Esophagus muscularis mucosa (tissue), 4 donors: ENCODE data around the gene LHX3. TPM values are rescaled to one million over a fixed set of nuclear protein-coding genes. Genes with fewer than 3 reads are reported as not detected.

Experiments
- DNase-seq: peaks from one replicate; pipeline ENCODE4 v3.0.0-alpha.2; 2017; ENCODE audit errors: extremely low spot score
- H3K27ac ChIP-seq, 4 donors: fragments of 200-600 bp; sonication (generic); replicated peaks in 1 of 4; 1 replicate in 3 of 4; 2 replicates in 1 of 4; pipeline ENCODE4 v1.5.1; 2016 to 2019; ENCODE audit warnings: mild to moderate bottlenecking in 1 of 4
- H3K27me3 ChIP-seq, 4 donors: fragments of 200-600 bp; sonication (generic); one replicate each; pipeline versions ENCODE4 v1.5.1 to v1.6.0; 2016 to 2019
- H3K36me3 ChIP-seq, 4 donors: fragments of 200-600 bp; sonication (generic); one replicate each; pipeline ENCODE4 v1.5.1; 2016 to 2019
- H3K4me1 ChIP-seq, 4 donors: fragments of 200-600 bp; sonication (generic); one replicate each; pipeline ENCODE4 v1.5.1; 2016 to 2019
- H3K4me3 ChIP-seq, 4 donors: fragments of 200-600 bp; sonication (generic); 1 replicate in 2 of 4; 2 replicates in 2 of 4; pipeline ENCODE4 v1.5.1; 2016 to 2019; ENCODE audit warnings: mild to moderate bottlenecking in 4 of 4, moderate library complexity in 1 of 4
- H3K9me3 ChIP-seq, 4 donors: fragments of 200-600 bp; sonication (generic); 1 replicate in 3 of 4; 2 replicates in 1 of 4; pipeline ENCODE4 v1.5.1; 2016 to 2019
- EP300 ChIP-seq: sonication (generic); formaldehyde crosslinking; IDR thresholded peaks from one replicate; pipeline ENCODE4 v1.6.1; 2017; ENCODE audit warnings: antibody characterized with exemption
- POLR2A ChIP-seq: fragments of 450-650 bp; IDR thresholded peaks from one replicate; pipeline ENCODE4 v1.6.1; 2017; ENCODE audit warnings: antibody characterized with exemption, moderate library complexity, mild to moderate bottlenecking, low read depth
- POLR2AphosphoS5 ChIP-seq, 2 donors: sonication (generic); formaldehyde crosslinking; IDR thresholded peaks; one replicate each; pipeline ENCODE4 v1.6.1; 2017; ENCODE audit warnings: antibody characterized with exemption in 2 of 2
- WGBS: methylation state at CpG from one replicate; pipeline ENCODE4 v1.1.5; 2018; 5-methylcytosine and 5-hydroxymethylcytosine counted together
- intact Hi-C: fragments of 100-400 bp; cut with DNase I; formaldehyde crosslinking; loops from one replicate; pipeline ENCODE4 v1.15.1; 2023
- total RNA-seq, 4 donors: library from RNA; depleted of rRNA; stranded (reverse); fragments of >200 nt; gene quantifications; one replicate each; pipeline versions ENCODE4 v1.1.0 to v1.2.1, GENCODE V29; 2016
- TF ChIP-seq, protein P1 (sequence below), 3 experiments: fragments of 200-600 bp in 2 of 3; fragments of 450-650 bp in 1 of 3; sonication (generic) in 2 of 3; IDR thresholded peaks; one replicate each; pipeline ENCODE4 v1.5.1; 2017 to 2019; ENCODE audit warnings: antibody characterized with exemption in 3 of 3, mild to moderate bottlenecking in 2 of 3, moderate library complexity in 1 of 3

Gene LHX3
- total RNA-seq, 4 donors from 2014 or later, result not detected

DNA sequence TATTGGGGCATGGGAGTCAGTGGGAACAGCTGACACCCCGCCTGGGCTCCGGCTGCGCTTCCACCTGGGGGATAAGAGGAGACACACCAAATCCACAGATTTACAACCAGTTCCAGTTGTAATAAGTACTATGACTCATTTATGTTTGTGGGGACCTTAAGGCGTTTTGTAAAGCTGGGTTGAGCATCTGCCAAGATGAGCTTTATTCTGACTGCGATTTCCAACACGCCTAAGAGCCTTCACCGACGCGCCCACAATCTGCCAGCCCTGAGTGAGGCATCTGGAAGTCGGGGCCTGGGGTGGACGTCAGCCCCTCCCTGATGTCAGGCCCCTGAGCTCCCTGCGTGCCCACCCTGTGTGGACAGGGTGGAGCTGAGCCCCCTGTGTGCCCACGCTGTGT is 14.3 kb upstream of the LHX3 start:
- no peak overlapping the region for H3K4me3 ChIP-seq
- TF ChIP-seq POLR2A, result no peak
- TF ChIP-seq, protein P1, sequence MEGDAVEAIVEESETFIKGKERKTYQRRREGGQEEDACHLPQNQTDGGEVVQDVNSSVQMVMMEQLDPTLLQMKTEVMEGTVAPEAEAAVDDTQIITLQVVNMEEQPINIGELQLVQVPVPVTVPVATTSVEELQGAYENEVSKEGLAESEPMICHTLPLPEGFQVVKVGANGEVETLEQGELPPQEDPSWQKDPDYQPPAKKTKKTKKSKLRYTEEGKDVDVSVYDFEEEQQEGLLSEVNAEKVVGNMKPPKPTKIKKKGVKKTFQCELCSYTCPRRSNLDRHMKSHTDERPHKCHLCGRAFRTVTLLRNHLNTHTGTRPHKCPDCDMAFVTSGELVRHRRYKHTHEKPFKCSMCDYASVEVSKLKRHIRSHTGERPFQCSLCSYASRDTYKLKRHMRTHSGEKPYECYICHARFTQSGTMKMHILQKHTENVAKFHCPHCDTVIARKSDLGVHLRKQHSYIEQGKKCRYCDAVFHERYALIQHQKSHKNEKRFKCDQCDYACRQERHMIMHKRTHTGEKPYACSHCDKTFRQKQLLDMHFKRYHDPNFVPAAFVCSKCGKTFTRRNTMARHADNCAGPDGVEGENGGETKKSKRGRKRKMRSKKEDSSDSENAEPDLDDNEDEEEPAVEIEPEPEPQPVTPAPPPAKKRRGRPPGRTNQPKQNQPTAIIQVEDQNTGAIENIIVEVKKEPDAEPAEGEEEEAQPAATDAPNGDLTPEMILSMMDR (IDR thresholded peaks at IDR 0.05), result no peak
- TF ChIP-seq EP300, result no peak
- TF ChIP-seq POLR2AphosphoS5 (IDR thresholded peaks at IDR 0.05), result no peak
- H3K27ac ChIP-seq, result no peak overlapping the region
- no peaks in the 10 kb centered on the region for H3K27me3 ChIP-seq
- H3K4me1 ChIP-seq, result no peaks in the 10 kb centered on the region
- 97% methylated on average over 10 of the region's 13 CpGs for WGBS
- DNase-seq, result no peak
- H3K9me3 ChIP-seq, result no peaks in the 10 kb centered on the region
- intact Hi-C loops, result no loop called here
- peaks cover 39 to 99% (median 86%) of the 10 kb centered on the region in 4 donors for H3K36me3 ChIP-seq

- Histone ChIP-seq H3K27me3 (no peaks in the 10 kb centered on the region), H3K4me1 (no peaks in the 10 kb centered on the region), H3K9me3 (peaks cover 0 to 4% (median 0%) of the 10 kb centered on the region in 4 donors), H3K27ac (no peak overlapping the region), H3K36me3 (peaks cover 39 to 99% (median 86%) of the 10 kb centered on the region in 4 donors), H3K4me3 (no peak overlapping the region)
- DNase-seq, result no peak
- WGBS, result 94% methylated on average over 9 of the region's 15 CpGs
- no peak for TF ChIP-seq POLR2AphosphoS5 (IDR thresholded peaks at IDR 0.05)
- no peak for TF ChIP-seq POLR2A
- TF ChIP-seq EP300, result no peak
- TF ChIP-seq, protein P1 (IDR thresholded peaks at IDR 0.05), result no peak
- intact Hi-C loops, result no loop called here
Measured at GRCh38 chr9:136218673-136219072, 13.7 kb upstream of the LHX3 start.

GRCh38 chr9:136218271-136218670 is 13.3 kb upstream of the LHX3 start:
- WGBS, result 86% methylated on average over 13 of the region's 16 CpGs
- no peak overlapping the region for H3K27ac ChIP-seq
- TF ChIP-seq, protein P1 (IDR thresholded peaks at IDR 0.05), result no peak
- TF ChIP-seq POLR2A, result no peak
- TF ChIP-seq EP300, result no peak
- TF ChIP-seq POLR2AphosphoS5 (IDR thresholded peaks at IDR 0.05), result no peak
- DNase-seq, result no peak
- peaks cover 0 to 5% (median 0%) of the 10 kb centered on the region in 4 donors for H3K9me3 ChIP-seq
- no peaks in the 10 kb centered on the region for H3K27me3 ChIP-seq
- H3K4me3 ChIP-seq, result no peak overlapping the region
- no peaks in the 10 kb centered on the region for H3K4me1 ChIP-seq
- peaks cover 42 to 99% (median 85%) of the 10 kb centered on the region in 4 donors for H3K36me3 ChIP-seq
- intact Hi-C loops, result no loop called here

GRCh38 chr9:136216541-136217244 is 11.8 kb upstream of the LHX3 start:
- Histone ChIP-seq H3K27ac (no peak overlapping the region), H3K9me3 (peaks cover 0 to 5% (median 0%) of the 10 kb centered on the region in 4 donors), H3K4me3 (no peak overlapping the region), H3K36me3 (peaks cover 38 to 99% (median 85%) of the 10 kb centered on the region in 4 donors), H3K27me3 (no peaks in the 10 kb centered on the region), H3K4me1 (no peaks in the 10 kb centered on the region)
- no peak for DNase-seq
- WGBS, result 88% methylated on average over 22 of the region's 37 CpGs
- intact Hi-C loops, result no loop called here
- TF ChIP-seq EP300, result no peak
- no peak for TF ChIP-seq POLR2AphosphoS5 (IDR thresholded peaks at IDR 0.05)
- no peak for TF ChIP-seq POLR2A
- TF ChIP-seq, protein P1 (IDR thresholded peaks at IDR 0.05), result no peak
